Transverse colon (tissue), 4 donors: Measurements from ENCODE around the gene PPP1R2C. TPM values are rescaled to one million over a fixed set of nuclear protein-coding genes. Genes with fewer than 3 reads are reported as not detected.

Experiments used
- DNase-seq: peaks from one replicate; pipeline ENCODE4 v3.0.0-alpha.2; 2019
- H3K27ac ChIP-seq, 4 donors: fragments of 200-600 bp; sonication (generic); 2 replicates each; pipeline ENCODE4 v1.5.1; 2016 to 2018; ENCODE audit warnings: inconsistent platforms in 4 of 4
- H3K27me3 ChIP-seq: fragments of 200-600 bp; sonication (generic); 2 replicates; pipeline ENCODE4 v1.5.1; 2017; ENCODE audit warnings: inconsistent platforms
- H3K36me3 ChIP-seq, 4 donors: fragments of 200-600 bp; sonication (generic); 2 replicates each; pipeline ENCODE4 v1.5.1; 2017 to 2019; ENCODE audit warnings: inconsistent platforms in 4 of 4
- H3K4me1 ChIP-seq, 4 donors: fragments of 200-600 bp; sonication (generic); 2 replicates each; pipeline ENCODE4 v1.5.1; 2017 to 2020; ENCODE audit warnings: inconsistent platforms in 4 of 4
- H3K4me3 ChIP-seq, 4 donors: fragments of 200-600 bp; sonication (generic); 1 replicate in 1 of 4; 2 replicates in 3 of 4; pipeline versions ENCODE4 v1.5.1 to v1.6.1; 2017 to 2019; ENCODE audit warnings: inconsistent platforms in 4 of 4
- H3K9me3 ChIP-seq, 2 donors: fragments of 200-600 bp; sonication (generic); 2 replicates each; pipeline ENCODE4 v1.5.1; 2017 to 2019; ENCODE audit warnings: inconsistent platforms in 2 of 2
- EP300 ChIP-seq: sonication (generic); formaldehyde crosslinking; IDR thresholded peaks from one replicate; pipeline ENCODE4 v1.6.1; 2017; ENCODE audit warnings: antibody characterized with exemption, low read depth
- POLR2A ChIP-seq: fragments of 450-650 bp; IDR thresholded peaks from one replicate; pipeline ENCODE4 v1.6.1; 2016; ENCODE audit warnings: antibody characterized with exemption, mild to moderate bottlenecking, moderate library complexity
- POLR2AphosphoS5 ChIP-seq, 3 donors: sonication (generic); formaldehyde crosslinking; IDR thresholded peaks; one replicate each; pipeline ENCODE4 v1.6.1; 2016; ENCODE audit warnings: antibody characterized with exemption in 3 of 3
- WGBS, 2 donors: methylation state at CpG; one replicate each; pipeline ENCODE4 v1.1.5; 2018; ENCODE audit warnings: low coverage in 1 of 2; 5-methylcytosine and 5-hydroxymethylcytosine counted together
- in situ Hi-C, 4 donors: fragments of 200-750 bp; cut with MboI; loops; one replicate each; pipeline versions ENCODE4 v1.15.0 to v1.15.1; 2017; ENCODE audit warnings: low sequenced_read_pairs in 3 of 4, low pct_ligation_motif_present in 1 of 4, low pct_unique_long_range_greater_than_20kb in 1 of 4
- intact Hi-C: fragments of 100-400 bp; cut with DNase I; formaldehyde crosslinking; loops from one replicate; pipeline ENCODE4 v1.15.1; 2023; ENCODE audit warnings: low total_unique reads
- total RNA-seq, 4 donors: library from RNA; depleted of rRNA; stranded (reverse); fragments of >200 nt; gene quantifications; one replicate each; pipeline ENCODE4 v1.1.0, GENCODE V29; 2016
- TF ChIP-seq, protein P1 (sequence below), 5 experiments: fragments of 200-600 bp in 3 of 5; fragments of 450-650 bp in 2 of 5; sonication (generic) in 3 of 5; IDR thresholded peaks; 1 replicate in 2 of 5; 2 replicates in 3 of 5; pipeline ENCODE4 v1.5.1; 2016 to 2017; ENCODE audit warnings: antibody characterized with exemption in 5 of 5, inconsistent platforms in 3 of 5, mild to moderate bottlenecking in 2 of 5, moderate library complexity in 1 of 5

Gene PPP1R2C
- total RNA-seq, 4 donors from 2014 or later = not detected

DNA sequence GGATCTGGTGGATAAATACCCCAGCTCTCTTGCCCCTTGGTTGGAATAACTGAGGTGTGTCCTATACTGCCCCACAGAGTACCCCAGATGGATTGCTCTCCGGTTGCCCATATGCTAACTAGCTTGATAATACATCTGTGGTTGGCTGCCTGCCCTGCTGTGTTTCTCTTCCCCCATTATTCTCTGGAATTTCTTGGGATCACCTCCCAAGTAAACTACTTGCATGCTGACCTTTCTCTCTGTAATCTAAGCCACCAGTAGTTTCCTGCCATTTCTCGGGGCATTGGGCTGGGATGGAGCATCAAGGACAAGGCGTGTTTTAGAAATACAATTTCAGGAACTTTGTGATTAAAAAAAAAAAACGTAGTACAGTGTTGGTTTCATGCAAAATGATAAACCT lies 25.2 kb downstream of the PPP1R2C start:
- WGBS, 2 donors = 57% methylated on average over 2 to 4 of the region's 4 CpGs
- in situ Hi-C loops (no loop called here), intact Hi-C loops (no loop called here)
- H3K36me3 ChIP-seq = no peaks in the 10 kb centered on the region
- no peak overlapping the region for H3K4me3 ChIP-seq
- H3K27me3 ChIP-seq = no peaks in the 10 kb centered on the region
- no peak for DNase-seq
- TF ChIP-seq, protein P1, sequence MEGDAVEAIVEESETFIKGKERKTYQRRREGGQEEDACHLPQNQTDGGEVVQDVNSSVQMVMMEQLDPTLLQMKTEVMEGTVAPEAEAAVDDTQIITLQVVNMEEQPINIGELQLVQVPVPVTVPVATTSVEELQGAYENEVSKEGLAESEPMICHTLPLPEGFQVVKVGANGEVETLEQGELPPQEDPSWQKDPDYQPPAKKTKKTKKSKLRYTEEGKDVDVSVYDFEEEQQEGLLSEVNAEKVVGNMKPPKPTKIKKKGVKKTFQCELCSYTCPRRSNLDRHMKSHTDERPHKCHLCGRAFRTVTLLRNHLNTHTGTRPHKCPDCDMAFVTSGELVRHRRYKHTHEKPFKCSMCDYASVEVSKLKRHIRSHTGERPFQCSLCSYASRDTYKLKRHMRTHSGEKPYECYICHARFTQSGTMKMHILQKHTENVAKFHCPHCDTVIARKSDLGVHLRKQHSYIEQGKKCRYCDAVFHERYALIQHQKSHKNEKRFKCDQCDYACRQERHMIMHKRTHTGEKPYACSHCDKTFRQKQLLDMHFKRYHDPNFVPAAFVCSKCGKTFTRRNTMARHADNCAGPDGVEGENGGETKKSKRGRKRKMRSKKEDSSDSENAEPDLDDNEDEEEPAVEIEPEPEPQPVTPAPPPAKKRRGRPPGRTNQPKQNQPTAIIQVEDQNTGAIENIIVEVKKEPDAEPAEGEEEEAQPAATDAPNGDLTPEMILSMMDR (IDR thresholded peaks at IDR 0.05) = no peak
- TF ChIP-seq POLR2A (no peak), EP300 (no peak), POLR2AphosphoS5 (IDR thresholded peaks at IDR 0.05) (no peak)
- no peak overlapping the region for H3K27ac ChIP-seq
- H3K9me3 ChIP-seq = no peaks in the 10 kb centered on the region
- no peaks in the 10 kb centered on the region for H3K4me1 ChIP-seq

DNA sequence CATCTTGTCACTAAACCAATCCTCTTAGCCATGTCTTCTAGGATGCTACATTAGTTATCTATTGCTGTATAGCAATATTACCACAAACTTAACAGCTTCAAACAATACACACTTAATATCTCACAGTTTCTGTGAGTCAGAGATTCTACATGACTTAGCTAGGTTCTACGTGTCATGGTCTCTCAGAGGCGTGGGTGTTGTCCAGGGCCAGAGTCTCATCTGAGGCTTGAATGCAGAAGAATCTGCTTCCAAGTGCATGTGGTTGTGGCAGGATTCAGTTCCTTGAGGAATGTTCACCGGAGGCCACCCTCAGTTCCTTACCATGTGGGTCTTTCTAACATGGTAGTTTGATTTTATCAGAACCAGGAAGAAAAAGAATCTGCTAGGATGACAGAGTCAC lies 26.4 kb downstream of the PPP1R2C start:
- no peaks in the 10 kb centered on the region for H3K36me3 ChIP-seq
- 88% methylated on average over 3 of the region's 3 CpGs; no CpG with 5 or more reads in 1 of the 2 donors for WGBS, 2 donors
- DNase-seq = no peak
- H3K27me3 ChIP-seq = no peaks in the 10 kb centered on the region
- TF ChIP-seq EP300 = no peak
- TF ChIP-seq, protein P1 (IDR thresholded peaks at IDR 0.05) = no peak
- TF ChIP-seq POLR2A = no peak
- TF ChIP-seq POLR2AphosphoS5 (IDR thresholded peaks at IDR 0.05) = no peak
- intact Hi-C loops (no loop called here), in situ Hi-C loops (no loop called here)
- no peaks in the 10 kb centered on the region for H3K9me3 ChIP-seq
- no peak overlapping the region for H3K27ac ChIP-seq
- no peak overlapping the region for H3K4me3 ChIP-seq
- no peaks in the 10 kb centered on the region for H3K4me1 ChIP-seq

- TF ChIP-seq EP300 (no peak), POLR2A (no peak), POLR2AphosphoS5 (IDR thresholded peaks at IDR 0.05) (no peak)
- TF ChIP-seq, protein P1 (IDR thresholded peaks at IDR 0.05) = no peak
- Histone ChIP-seq H3K9me3 (no peaks in the 10 kb centered on the region), H3K27me3 (no peaks in the 10 kb centered on the region), H3K27ac (no peak overlapping the region), H3K4me1 (no peaks in the 10 kb centered on the region), H3K4me3 (no peak overlapping the region), H3K36me3 (no peaks in the 10 kb centered on the region)
- no peak for DNase-seq
- WGBS, 2 donors = 67 to 73% methylated on average over 1 to 5 of the region's 5 CpGs
- in situ Hi-C loops = no loop called here
- intact Hi-C loops = no loop called here
Observed at GRCh38 chrX:42748067-42748850, 29.7 kb downstream of the PPP1R2C start.

DNA sequence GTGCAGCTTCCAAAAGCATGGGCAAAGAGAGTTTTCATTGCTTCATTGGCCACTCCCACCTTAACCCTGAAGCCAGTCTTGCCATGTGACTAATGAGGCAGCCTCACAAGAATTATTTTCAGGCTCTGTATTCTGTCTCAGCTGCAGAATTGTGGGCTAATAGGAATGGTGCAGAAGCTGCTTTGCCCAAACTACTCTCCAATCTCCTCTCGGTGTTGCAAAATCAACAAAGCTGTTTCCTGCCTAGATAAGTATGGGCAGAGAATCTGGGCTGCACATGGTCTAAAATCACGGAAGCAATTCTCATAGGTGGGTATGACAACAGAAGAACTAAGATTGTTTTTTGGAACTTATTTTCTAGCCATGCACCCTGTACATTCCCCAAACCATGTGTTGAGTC lies 31.4 kb downstream of the PPP1R2C start:
- Histone ChIP-seq H3K4me1 (no peaks in the 10 kb centered on the region), H3K36me3 (no peaks in the 10 kb centered on the region), H3K27me3 (no peaks in the 10 kb centered on the region), H3K4me3 (no peak overlapping the region), H3K27ac (no peak overlapping the region), H3K9me3 (no peaks in the 10 kb centered on the region)
- TF ChIP-seq EP300 (no peak), POLR2A (no peak), POLR2AphosphoS5 (IDR thresholded peaks at IDR 0.05) (no peak)
- TF ChIP-seq, protein P1 (IDR thresholded peaks at IDR 0.05) = no peak
- in situ Hi-C loops (no loop called here), intact Hi-C loops (no loop called here)
- 36% methylated on average over 2 of the region's 2 CpGs; no CpG with 5 or more reads in 1 of the 2 donors for WGBS, 2 donors
- DNase-seq = no peak
